8988T (cell line): Measurements from ENCODE around the gene TIPARP.

Experiments used
- DNase-seq: peaks from one replicate; pipeline ENCODE4 v3.0.0; 2011

Gene TIPARP, protein sequence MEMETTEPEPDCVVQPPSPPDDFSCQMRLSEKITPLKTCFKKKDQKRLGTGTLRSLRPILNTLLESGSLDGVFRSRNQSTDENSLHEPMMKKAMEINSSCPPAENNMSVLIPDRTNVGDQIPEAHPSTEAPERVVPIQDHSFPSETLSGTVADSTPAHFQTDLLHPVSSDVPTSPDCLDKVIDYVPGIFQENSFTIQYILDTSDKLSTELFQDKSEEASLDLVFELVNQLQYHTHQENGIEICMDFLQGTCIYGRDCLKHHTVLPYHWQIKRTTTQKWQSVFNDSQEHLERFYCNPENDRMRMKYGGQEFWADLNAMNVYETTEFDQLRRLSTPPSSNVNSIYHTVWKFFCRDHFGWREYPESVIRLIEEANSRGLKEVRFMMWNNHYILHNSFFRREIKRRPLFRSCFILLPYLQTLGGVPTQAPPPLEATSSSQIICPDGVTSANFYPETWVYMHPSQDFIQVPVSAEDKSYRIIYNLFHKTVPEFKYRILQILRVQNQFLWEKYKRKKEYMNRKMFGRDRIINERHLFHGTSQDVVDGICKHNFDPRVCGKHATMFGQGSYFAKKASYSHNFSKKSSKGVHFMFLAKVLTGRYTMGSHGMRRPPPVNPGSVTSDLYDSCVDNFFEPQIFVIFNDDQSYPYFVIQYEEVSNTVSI

DNA sequence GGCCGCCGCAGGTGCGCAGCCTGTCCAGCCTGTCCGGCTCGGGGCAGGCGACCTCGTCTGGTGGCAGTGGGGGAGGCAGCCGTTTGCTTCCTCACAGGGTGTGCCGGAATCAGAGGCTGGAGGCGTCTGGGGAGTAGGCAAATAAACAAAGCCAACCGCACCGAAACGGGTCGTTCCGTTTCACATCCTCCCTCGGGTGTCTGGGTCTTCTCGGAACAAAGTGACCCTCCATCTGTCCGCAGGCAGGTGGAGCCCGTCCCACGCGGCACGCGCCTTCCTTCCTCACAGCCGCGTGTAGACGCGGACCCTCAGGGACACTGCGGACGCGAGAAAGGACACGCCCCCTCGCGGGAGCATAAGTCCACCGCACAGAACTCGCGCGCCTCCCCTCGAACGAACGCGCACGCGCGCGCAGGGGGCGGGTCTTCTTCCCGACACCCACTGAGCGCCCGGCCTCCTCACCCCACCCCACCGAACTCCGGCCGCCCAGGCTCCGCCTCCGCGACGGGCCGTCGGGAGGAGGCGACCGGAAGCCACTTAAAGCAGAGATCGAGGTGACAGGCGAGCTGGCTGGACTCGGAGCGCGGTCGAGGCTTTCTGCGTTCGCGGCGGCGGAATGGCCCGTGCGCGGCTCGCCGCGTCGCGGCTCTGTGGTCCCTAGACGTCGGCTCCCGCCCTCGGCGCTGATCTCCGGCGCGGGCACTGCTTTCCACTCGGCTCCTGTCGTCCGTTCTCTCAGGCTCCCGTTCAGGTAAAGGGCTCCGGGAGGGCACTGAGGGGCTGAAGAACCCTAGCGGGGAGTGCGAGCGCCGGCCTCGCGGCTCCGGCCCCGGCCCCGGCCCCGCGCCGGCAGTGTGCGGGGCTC, at the start of gene TIPARP:
Gene TIPARP (plus strand): TSS at position 545 of the 865 bp plus-strand sequence. CDS start 3,108 bp downstream, outside the sequence.
- DNase-seq, result peak; percentile 74

DNA sequence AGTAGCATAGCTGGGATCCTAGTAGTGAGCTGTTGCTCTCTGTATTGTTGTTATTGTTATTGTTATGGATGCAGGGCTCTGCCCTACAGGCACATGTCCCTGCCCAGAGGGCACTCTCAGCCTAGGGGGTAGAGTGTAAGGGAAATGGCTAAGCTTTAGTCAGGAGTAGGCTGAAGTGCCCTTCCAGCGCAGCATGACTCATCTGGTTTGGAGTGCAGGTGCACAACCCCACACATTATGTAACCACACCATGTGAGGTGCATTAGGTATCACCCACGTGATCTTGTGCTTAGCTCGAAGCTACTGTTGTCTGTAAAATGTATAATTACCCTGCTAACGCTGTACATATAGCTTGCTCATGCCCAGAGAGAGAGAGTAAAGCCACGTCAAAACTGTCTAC, 48.3 kb upstream of the TIPARP start:
- no peak for DNase-seq

DNA sequence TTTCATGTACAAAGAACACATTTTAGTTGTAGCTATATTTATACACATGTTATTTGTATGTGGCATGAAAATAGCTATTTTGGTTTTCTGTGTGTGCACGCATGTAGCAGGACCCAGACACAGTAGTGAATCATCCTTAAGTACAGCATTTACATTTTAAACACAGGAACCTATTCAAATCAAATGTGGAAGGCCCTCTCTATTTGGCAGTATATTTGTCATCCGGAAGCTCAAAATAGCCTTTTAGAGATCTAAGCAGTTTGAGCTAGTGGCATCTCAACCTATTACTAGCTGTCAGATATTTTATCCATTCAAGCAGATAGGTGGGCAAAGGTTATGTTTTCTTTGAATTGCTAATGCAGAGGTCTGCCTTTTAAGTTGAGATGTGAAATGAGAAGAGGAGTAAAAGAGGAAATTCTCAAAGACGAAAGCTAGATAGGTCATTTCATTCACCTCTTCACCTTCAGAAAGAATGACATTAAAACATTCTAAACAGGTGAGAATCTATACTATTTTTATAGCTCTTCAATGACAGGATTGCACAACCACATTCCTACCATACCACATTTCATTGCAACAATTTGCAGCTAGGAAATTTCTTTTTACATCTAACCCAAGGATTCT, 46.3 kb upstream of the TIPARP start:
- DNase-seq, result no peak

DNA sequence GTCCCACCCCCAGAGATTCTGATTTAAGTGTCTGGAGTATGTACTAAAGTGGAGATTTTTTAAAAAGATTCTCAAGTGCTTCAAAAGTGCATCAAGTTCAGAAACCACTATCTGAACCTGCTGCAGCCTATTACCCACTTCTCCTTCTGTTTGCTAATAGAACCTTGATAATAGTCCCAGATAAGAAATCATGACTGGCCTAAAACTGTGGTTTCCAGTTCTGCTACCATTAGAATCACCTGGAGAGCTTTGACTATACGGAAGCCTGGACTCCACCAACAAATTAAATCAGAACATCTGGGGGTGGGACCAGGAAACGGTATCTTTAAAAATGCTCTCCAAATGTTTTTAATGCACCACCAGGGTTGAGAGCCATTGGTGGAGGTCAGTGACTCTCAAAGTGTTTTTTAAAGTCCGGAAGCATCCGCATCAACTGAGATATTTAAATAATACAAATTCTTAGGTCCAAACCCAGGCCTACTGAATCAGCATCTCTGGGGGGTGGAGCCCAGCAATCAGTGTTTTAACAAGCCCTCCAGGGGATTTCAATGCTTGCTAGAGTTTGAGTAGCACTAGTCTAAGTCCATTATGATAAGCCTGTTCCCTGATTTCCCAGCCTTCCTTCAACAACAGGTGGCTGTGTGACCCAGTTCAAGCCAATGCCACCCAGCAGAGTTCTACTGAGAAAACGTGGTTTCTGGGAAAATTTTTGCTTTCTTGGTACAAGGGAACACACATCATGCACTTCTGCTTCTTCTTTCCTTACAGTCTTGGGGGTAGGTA, 45.4 kb upstream of the TIPARP start:
- no peak for DNase-seq

DNA sequence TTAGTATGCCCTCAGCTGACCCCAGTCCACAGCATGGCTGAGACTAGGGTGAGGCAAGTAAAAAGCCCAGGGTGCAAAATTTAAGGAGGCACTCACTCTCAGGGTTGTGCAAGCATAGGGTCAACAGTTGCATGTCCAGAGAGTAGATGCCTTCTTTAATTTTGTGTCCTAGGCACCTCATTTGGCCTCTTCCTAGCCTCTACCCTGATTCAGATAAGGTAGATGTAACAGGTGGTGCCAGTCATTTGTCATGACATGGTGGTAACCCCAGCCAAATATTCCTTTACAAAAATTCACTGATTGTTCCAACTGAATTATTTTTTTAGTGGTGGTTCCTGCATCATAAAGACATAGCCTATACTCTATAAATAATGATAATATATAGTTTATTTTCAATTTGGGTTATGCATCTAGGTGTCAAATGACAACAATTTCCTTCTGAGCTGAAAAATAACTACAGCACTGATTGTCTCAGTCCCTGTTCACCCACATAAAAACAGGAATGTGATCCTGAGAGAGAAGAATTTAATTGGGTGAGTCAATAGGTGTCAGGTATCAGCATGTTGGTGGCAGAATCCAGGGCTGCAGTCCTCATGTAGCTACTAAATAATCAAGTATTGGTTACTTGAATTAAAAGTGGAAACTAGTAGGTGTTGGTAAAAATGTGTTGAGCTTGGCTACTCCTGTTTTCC, 44.2 kb upstream of the TIPARP start:
- DNase-seq, result no peak

DNA sequence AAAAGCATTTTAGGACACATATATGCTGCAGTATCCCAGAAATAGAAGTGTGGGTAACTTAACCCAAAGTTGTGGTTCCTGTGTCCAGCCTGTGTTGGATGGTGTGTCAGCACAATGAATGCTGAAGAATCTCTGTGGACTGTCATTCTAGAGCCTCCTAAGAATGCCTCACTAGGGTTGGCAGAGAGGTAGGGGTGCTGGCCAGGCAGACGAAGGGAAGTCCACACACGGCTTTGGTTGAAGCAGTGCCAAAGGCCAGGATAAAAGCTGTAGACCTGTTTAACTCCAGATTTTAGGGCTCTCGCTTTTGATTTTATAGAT, 43.7 kb upstream of the TIPARP start:
- no peak for DNase-seq

DNA sequence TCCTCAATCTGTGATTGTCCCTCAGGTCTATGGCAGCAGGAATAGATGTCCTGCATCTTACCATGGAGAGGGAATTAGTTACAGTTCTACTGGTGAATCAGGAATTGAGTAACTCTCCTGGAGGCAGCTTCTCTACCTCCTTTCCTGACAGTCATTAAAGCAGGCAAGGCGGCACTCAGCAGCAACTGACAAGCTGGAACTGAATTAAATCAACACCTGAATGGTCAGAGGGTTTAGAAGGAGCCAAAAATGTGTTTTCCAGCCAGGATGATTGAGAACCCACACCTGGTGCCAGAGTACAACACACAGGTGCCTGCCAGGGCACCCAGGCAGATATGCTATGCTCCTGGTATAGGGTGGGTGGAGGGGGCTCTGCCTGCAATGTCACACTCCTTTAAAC, 43.1 kb upstream of the TIPARP start:
- no peak for DNase-seq

DNA sequence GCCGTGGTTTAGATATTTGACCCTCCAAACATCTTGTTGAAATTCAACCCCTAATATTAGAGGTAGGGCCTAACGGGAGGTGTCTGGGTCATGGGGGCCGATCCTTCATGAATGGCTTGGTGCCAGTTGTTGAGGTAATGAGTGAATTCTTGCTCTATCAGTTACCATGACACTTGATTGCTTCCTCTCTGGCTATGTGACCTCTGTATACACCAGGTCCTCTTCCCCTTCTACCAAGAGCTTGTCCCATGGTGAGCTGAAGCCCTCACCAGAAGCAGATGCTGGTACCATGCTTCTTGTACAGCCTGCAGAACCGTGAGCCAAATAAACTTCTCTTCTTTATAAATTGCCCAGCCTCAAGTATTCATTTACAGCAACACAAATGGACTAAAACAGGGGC, 41.8 kb upstream of the TIPARP start:
- no peak for DNase-seq

DNA sequence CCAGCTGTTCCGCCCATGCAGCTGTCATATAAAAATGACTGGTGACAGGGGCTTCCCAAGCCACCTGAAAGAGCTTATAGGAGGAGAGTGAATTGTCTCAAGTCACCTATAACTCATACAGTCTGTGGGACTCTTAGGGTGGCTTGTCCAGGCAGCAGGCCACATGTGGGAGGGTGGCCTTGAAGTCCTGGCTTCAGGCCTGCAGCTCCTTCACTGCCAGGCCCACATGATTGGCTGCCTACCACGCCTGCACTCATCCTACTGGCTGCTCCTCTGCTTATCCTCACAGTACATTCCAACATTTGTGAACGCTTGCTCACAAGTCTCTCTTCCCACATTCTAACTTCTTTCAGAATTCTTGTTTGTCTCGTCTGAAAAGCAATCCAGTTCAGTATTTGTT, 41.1 kb upstream of the TIPARP start:
- no peak for DNase-seq

DNA sequence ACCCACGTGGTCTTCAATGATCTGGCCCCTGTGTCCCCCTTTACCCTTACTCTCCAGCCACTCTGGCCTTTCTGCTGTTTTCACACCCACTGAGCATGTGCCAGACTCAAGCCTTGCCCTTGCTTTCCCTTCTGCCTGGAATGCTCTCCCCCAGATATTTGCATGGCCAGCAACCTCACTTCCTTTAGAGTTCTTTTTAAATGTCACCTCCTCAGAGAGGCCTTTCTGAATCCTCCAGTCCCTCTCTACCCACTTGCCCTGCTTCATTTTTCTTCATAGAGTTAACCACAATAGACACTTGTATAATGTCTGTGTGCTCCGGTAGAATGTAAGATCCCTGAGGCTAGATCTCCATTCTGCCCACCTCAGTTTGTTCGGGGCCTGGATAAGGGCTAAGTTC, 39.4 kb upstream of the TIPARP start:
- no peak for DNase-seq

DNA sequence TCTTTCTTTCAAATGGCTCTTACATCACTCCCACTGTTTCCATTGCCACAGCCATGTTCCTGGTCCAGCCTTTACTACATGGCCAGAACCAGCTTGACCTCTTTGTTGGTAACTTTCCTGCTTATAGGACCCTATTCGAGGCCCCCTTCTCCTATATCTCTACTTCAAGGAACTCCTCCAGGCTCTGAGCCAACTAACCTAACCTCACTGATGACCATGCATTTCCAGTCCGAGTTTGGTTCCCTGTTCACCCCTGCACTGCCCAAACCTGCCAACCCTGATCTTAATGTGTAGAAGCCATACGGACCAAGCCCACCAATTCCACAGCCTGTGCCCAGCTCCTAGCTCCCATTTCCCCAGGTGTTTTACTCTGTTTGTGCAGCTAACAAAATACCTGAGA, 38.4 kb upstream of the TIPARP start:
- no peak for DNase-seq

DNA sequence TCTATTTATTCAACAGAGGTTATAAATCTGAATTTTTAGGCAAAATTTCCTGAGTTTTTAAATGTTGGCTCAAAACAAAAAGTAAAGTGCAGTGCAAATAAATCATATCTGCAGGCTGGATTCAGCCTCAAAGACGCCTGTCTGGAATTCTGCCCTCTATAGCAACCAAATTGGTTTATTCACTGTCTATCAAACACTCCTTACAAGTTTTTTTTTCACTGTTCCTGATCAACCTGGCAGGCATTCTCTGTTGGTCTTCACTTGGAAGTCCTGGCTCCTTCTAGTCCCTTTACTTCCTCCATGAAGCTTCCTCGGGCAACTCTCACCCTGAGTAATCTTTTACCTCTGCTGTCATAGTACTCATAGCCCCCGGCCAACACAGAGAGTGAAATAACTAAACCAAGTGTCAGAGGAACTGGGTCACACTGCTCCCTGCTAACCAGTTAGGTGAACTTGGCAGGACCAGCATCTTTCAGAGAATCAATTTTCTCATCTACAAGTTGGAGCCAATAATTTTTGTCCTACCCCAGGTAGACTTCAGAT, 36.8 kb upstream of the TIPARP start:
- no peak for DNase-seq

DNA sequence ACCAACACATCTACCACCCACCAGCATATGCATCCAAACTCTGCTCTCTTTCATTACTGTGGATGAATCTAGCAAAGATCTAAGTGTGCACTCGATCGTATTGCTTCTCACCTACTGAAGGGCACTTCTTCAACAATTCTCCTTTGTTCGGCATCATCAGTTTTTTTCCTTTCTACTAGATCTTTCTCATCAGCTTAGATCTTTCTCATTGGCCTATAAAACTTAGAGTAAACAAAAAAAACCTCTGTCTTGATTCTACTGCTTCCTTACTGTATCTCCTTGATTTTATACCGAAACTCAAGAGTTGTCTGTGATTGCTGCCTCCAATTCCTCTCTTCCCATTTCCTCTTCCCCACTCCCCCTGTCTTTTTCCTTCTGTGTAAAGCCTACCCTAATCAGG, 36.1 kb upstream of the TIPARP start:
- DNase-seq, result no peak

DNA sequence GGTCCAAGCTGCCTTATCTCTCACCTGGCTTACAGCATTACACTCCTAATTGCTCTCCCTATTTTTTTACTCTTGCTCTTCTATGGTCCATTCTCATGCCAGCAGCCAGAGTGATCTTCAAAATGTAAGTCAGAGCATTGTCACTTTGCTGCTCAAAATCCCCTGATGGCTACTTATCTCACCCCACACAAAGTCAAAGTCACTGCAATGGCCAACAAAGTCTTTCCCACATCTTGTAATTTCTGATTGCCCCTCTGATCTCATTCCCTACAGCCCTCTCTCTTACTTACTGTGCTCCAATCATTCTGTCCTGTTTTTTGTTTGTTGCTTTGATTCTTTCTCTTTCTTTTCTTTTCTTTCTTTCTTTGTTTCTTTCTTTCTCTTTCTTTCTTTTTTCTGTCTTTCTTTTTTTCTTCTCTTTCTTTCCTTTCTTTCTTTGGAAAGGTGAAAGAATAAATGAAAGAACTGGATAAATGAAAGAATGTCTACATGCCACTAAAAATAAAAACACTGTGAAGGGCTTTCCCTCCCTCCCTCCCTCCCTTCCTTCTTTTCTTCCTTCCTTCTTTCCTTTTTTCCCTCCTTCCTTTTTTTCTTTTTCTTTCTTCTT, 34.9 kb upstream of the TIPARP start:
- no peak for DNase-seq

DNA sequence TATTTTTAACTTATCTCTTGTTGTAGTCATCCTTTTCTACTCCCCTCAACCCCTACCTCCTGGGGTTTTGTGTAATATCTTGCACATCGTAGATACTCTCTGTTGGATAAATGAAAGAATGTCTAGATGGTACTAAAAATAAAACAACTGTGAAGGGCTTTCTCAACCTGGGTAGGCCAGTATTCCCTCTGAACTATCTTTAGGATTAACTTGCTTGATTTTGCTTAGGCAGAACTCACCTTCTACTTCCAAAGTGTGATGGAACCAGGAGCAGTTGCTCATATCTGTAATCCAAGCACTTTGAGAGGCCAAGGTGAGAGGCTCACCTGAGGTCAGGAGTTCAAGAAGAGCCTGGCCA, 32.8 kb upstream of the TIPARP start:
- no peak for DNase-seq

DNA sequence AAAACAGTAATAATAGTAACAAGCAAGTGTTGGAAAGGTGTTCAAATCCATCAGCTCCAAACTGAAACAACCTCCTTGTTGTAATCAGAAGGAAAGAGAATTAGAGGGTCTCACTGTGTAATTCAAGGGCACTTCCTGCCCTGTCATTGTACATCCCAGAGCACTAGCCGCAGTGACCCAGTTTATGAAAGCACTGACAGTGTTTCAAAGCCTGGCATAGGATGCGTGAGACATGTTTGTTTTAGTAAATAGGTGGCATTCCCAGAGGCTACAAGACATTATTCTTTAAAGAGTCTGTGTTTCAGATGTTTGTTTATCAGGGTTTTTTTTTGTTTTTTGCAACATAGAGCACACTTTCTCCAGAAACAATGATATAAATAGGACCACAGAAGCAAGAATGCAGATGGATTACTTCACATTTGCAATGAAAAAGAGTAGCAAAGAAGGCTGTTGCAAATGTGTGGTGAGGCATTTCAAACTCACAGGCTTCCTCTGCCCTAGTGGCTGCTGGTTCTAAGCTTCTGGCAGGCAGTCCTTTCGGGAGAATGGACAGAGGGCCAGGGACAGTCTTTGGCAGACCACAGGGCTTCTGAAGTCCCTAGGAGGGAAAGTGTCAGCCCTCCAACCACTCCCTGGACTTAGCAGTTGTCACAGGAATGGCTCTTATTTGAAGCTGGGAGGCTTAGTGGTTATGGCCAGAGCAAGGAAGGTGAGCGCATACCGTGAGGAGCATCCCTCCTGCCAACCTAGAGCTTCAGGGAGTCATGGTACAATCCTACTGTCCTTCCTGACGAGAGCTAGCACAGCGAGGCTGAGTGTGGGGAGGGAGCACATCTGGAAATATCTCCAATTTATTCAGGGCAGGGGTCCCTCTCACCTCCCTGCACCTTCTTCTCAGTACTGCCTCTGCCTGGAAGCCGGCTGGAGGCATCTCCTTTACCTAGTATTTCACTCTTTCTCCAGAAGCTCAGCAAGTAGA, 31.4 kb upstream of the TIPARP start:
- no peak for DNase-seq

DNA sequence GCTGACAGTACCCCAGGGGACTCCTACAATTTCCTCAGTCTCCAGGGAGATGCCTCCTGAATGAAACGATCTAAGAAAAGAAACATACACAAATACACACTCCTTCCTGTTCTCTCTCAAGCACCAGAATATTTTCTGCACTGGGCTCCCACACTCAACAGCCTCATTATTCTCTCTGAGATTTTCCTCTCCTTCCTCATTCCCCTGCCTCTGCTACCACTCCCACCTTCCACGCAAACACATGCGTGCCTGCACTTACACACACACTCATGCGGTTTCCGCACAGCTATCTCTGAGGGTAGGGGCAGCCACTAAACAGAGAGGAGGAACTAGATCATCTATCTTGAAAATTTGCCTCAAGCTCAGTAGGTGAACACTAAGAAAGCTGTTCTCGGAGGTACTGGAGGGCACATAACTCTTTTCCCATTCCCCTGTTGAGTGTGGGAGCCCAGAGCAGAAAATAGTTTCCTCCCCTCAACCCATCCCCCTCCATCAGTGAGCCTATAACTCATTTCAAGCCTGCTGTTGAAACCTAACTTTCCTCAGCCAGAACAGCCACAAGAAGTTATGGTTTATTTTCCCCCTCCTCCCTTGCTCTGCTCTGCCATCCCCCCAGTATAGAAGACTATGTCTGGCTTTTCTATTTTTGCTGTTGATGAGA, 30.5 kb upstream of the TIPARP start:
- no peak for DNase-seq

DNA sequence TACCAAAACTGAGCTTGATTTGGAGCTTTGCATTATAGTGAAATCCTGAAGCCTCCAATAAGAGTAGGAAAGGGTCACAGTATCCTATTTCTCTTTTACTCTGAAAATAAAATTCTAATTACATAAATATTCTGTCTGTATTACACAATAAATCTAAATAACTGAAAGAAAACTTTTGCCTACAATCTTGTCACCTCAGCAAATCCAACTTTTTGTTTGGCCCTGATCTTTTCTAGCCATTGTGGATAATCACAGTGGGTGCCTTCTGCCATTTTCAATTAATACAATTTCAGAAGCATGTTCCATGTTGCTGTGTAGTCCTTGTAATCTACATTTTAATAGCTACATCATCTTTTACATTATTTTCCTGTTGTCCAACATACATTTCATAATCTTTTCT, 29.4 kb upstream of the TIPARP start:
- DNase-seq, result no peak

DNA sequence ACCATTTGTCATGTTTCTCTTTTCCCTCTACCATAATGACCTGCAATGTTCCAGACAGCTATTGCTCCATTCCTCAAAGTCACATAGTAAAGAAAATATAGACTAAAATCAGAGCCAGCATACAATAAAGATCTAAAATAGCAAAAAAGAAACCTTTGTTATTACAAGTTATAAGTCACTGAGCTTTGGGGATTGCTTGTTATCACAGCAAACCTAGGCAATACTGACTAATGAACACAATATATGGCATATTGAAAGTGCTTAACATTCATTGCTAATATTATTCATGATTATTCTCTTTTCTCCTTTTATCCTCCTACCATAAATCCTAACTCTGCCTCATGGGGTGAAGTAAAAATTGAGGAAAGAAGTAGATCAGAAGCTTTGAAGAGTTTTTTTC, 27.4 kb upstream of the TIPARP start:
- DNase-seq, result no peak
